ENCODE measurements around the gene UNC93A. TPM values are rescaled to one million over a fixed set of nuclear protein-coding genes. Genes with fewer than 3 reads are reported as not detected.
"Not testable (repeated sequence)": the region's sequence is repeated elsewhere in the genome, so short reads cannot be mapped to it uniquely, and the experiment has no call there.

UNC93A gene
- total RNA-seq, 2 donors from 2014 or later: not detected

GRCh38 chr6:167320754-167321056 lies 29.6 kb downstream of the UNC93A start:
- ATAC-seq; H3K36me3 Mint-ChIP-seq; H3K27ac Mint-ChIP-seq; H3K4me1 Mint-ChIP-seq (ENCODE audit: low read depth in 2 of 2); H3K4me3 Mint-ChIP-seq; DNase-seq (ENCODE audit: low spot score); H3K9me3 Mint-ChIP-seq: not testable (repeated sequence)
- H3K27me3 Mint-ChIP-seq: peaks cover 7 to 13% of the 10 kb centered on the region in 2 donors

GRCh38 chr6:167321185-167321584 lies 30.1 kb downstream of the UNC93A start:
- not testable (repeated sequence) for H3K36me3 Mint-ChIP-seq; H3K27ac Mint-ChIP-seq; ATAC-seq; DNase-seq (ENCODE audit: low spot score); H3K4me1 Mint-ChIP-seq (ENCODE audit: low read depth in 2 of 2); H3K4me3 Mint-ChIP-seq; H3K9me3 Mint-ChIP-seq
- peaks cover 7 to 13% of the 10 kb centered on the region in 2 donors for H3K27me3 Mint-ChIP-seq

GRCh38 chr6:167323111-167323510 lies 32.0 kb downstream of the UNC93A start:
- ATAC-seq: peak in 1 of 2 donors; percentile 21
- no peak overlapping the region for H3K27ac Mint-ChIP-seq
- no peak for DNase-seq (ENCODE audit: low spot score)
- no peaks in the 10 kb centered on the region for H3K4me1 Mint-ChIP-seq (ENCODE audit: low read depth in 2 of 2)
- no peaks in the 10 kb centered on the region for H3K36me3 Mint-ChIP-seq
- peaks cover 0 to 10% of the 10 kb centered on the region in 2 donors for H3K27me3 Mint-ChIP-seq
- H3K9me3 Mint-ChIP-seq: no peaks in the 10 kb centered on the region
- no peak overlapping the region for H3K4me3 Mint-ChIP-seq

- Mint-ChIP-seq H3K4me1 (ENCODE audit: low read depth in 2 of 2) (no peaks in the 10 kb centered on the region), H3K27ac (no peak overlapping the region), H3K4me3 (no peak overlapping the region), H3K27me3 (peaks cover 0 to 10% of the 10 kb centered on the region in 2 donors), H3K9me3 (no peaks in the 10 kb centered on the region), H3K36me3 (no peaks in the 10 kb centered on the region)
- no peak for ATAC-seq
- DNase-seq (ENCODE audit: low spot score): no peak
Observed at GRCh38 chr6:167324111-167324510, 33.0 kb downstream of the UNC93A start.

- no peaks in the 10 kb centered on the region for H3K4me1 Mint-ChIP-seq (ENCODE audit: low read depth in 2 of 2)
Observed at GRCh38 chr6:167325766-167326165, 34.7 kb downstream of the UNC93A start.

GRCh38 chr6:167327391-167327790 lies 36.3 kb downstream of the UNC93A start:
- DNase-seq (ENCODE audit: low spot score) (no peak), ATAC-seq (no peak)
- H3K4me1 Mint-ChIP-seq (ENCODE audit: low read depth in 2 of 2): no peaks in the 10 kb centered on the region
- no peak overlapping the region for H3K4me3 Mint-ChIP-seq
- no peaks in the 10 kb centered on the region for H3K9me3 Mint-ChIP-seq
- no peaks in the 10 kb centered on the region for H3K36me3 Mint-ChIP-seq
- H3K27me3 Mint-ChIP-seq: peaks cover 8 to 10% of the 10 kb centered on the region in 2 donors
- H3K27ac Mint-ChIP-seq: no peak overlapping the region

More at GRCh38 chr6:167325766-167326165, 34.7 kb downstream of the UNC93A start:
- Mint-ChIP-seq H3K27me3 (peaks cover 0 to 10% of the 10 kb centered on the region in 2 donors), H3K9me3 (no peaks in the 10 kb centered on the region), H3K36me3 (no peaks in the 10 kb centered on the region), H3K27ac (no peak overlapping the region), H3K4me3 (no peak overlapping the region)
- ATAC-seq (no peak), DNase-seq (ENCODE audit: low spot score) (no peak)

GRCh38 chr6:167328086-167328485 lies 37.0 kb downstream of the UNC93A start:
- H3K36me3 Mint-ChIP-seq: no peaks in the 10 kb centered on the region
- DNase-seq (ENCODE audit: low spot score) (no peak), ATAC-seq (no peak)
- peaks cover 8 to 10% of the 10 kb centered on the region in 2 donors for H3K27me3 Mint-ChIP-seq
- H3K27ac Mint-ChIP-seq: no peak overlapping the region
- no peaks in the 10 kb centered on the region for H3K4me1 Mint-ChIP-seq (ENCODE audit: low read depth in 2 of 2)
- no peak overlapping the region for H3K4me3 Mint-ChIP-seq
- H3K9me3 Mint-ChIP-seq: no peaks in the 10 kb centered on the region

- peak; percentile 13 to 60 for ATAC-seq
- Mint-ChIP-seq H3K27ac (no peak overlapping the region), H3K4me1 (ENCODE audit: low read depth in 2 of 2) (no peaks in the 10 kb centered on the region), H3K36me3 (no peaks in the 10 kb centered on the region), H3K27me3 (peaks cover 8 to 10% of the 10 kb centered on the region in 2 donors), H3K4me3 (no peak overlapping the region), H3K9me3 (no peaks in the 10 kb centered on the region)
- no peak for DNase-seq (ENCODE audit: low spot score)
Observed at GRCh38 chr6:167329014-167329413, 37.9 kb downstream of the UNC93A start.

GRCh38 chr6:167330750-167331149 lies 39.6 kb downstream of the UNC93A start:
- Mint-ChIP-seq H3K27ac (no peak overlapping the region), H3K4me1 (ENCODE audit: low read depth in 2 of 2) (no peaks in the 10 kb centered on the region), H3K9me3 (no peaks in the 10 kb centered on the region), H3K27me3 (peaks cover 8% of the 10 kb centered on the region in 2 donors), H3K4me3 (no peak overlapping the region), H3K36me3 (no peaks in the 10 kb centered on the region)
- no peak for ATAC-seq
- no peak for DNase-seq (ENCODE audit: low spot score)

- Mint-ChIP-seq H3K9me3 (no peaks in the 10 kb centered on the region), H3K27ac (no peak overlapping the region), H3K27me3 (peaks cover 7 to 8% of the 10 kb centered on the region in 2 donors), H3K4me3 (no peak overlapping the region), H3K4me1 (ENCODE audit: low read depth in 2 of 2) (no peaks in the 10 kb centered on the region), H3K36me3 (no peaks in the 10 kb centered on the region)
- DNase-seq (ENCODE audit: low spot score): no peak
- no peak for ATAC-seq
Observed at GRCh38 chr6:167331565-167331964, 40.5 kb downstream of the UNC93A start.

GRCh38 chr6:167336844-167337630 lies 45.9 kb downstream of the UNC93A start:
- Mint-ChIP-seq H3K27me3 (peaks cover 2 to 6% of the 10 kb centered on the region in 2 donors), H3K4me1 (ENCODE audit: low read depth in 2 of 2) (no peaks in the 10 kb centered on the region), H3K9me3 (no peaks in the 10 kb centered on the region), H3K36me3 (no peaks in the 10 kb centered on the region), H3K4me3 (no peak overlapping the region), H3K27ac (no peak overlapping the region)
- DNase-seq (ENCODE audit: low spot score): no peak
- ATAC-seq: no peak

- DNase-seq (ENCODE audit: low spot score): no peak
- Mint-ChIP-seq H3K27me3 (peaks cover 2 to 6% of the 10 kb centered on the region in 2 donors), H3K4me1 (ENCODE audit: low read depth in 2 of 2) (no peaks in the 10 kb centered on the region), H3K36me3 (no peaks in the 10 kb centered on the region), H3K27ac (no peak overlapping the region), H3K4me3 (no peak overlapping the region), H3K9me3 (no peaks in the 10 kb centered on the region)
- ATAC-seq: no peak
Observed at GRCh38 chr6:167337675-167338449, 46.7 kb downstream of the UNC93A start.

GRCh38 chr6:167338541-167339117 lies 47.5 kb downstream of the UNC93A start:
- DNase-seq (ENCODE audit: low spot score): no peak
- Mint-ChIP-seq H3K27ac (no peak overlapping the region), H3K4me3 (no peak overlapping the region), H3K9me3 (no peaks in the 10 kb centered on the region), H3K4me1 (ENCODE audit: low read depth in 2 of 2) (no peaks in the 10 kb centered on the region), H3K36me3 (no peaks in the 10 kb centered on the region), H3K27me3 (peaks cover 4 to 6% of the 10 kb centered on the region in 2 donors)
- ATAC-seq: no peak

GRCh38 chr6:167341038-167341583 lies 50.0 kb downstream of the UNC93A start:
- H3K4me3 Mint-ChIP-seq: no peak overlapping the region
- no peak overlapping the region for H3K27ac Mint-ChIP-seq
- no peaks in the 10 kb centered on the region for H3K36me3 Mint-ChIP-seq
- ATAC-seq (no peak), DNase-seq (ENCODE audit: low spot score) (no peak)
- peaks cover 18 to 30% of the 10 kb centered on the region in 2 donors for H3K27me3 Mint-ChIP-seq
- no peaks in the 10 kb centered on the region for H3K9me3 Mint-ChIP-seq
- H3K4me1 Mint-ChIP-seq (ENCODE audit: low read depth in 2 of 2): no peaks in the 10 kb centered on the region

All from natural killer cell treated with Interleukin-12 subunit alpha and Interleukin-12 subunit beta and Interleukin-15 and Interleukin-18, amount 100 ng/mL, for 72 hours (primary cell).